HG03442 (cell line): ENCODE results near the gene TEAD3.
"Not testable (repeated sequence)": the region's sequence is repeated elsewhere in the genome, so short reads cannot be mapped to it uniquely, and the experiment has no call there.

Experiments used
- ATAC-seq: cut with Tn5 transposase; IDR thresholded peaks from one replicate; pipeline ENCODE4 v1.9.1; 2021; ENCODE audit warnings: mild to moderate bottlenecking, moderate library complexity; ENCODE audit not compliant: unreplicated experiment

Gene TEAD3

GRCh38 chr6:35452183-35453090, 44.4 kb downstream of the TEAD3 start, which contains the start of gene FANCE:
Gene FANCE (plus strand): TSS chr6:35452338. CDS start chr6:35452546, 208 bp downstream.
- ATAC-seq, result peak; percentile 90

- ATAC-seq, result no peak
Measured at GRCh38 chr6:35451354-35452182, 45.3 kb downstream of the TEAD3 start.

GRCh38 chr6:35449287-35449881, 47.5 kb downstream of the TEAD3 start:
- ATAC-seq, result no peak

GRCh38 chr6:35448191-35448590, 48.7 kb downstream of the TEAD3 start:
- no peak for ATAC-seq

GRCh38 chr6:35445691-35446090, 51.2 kb downstream of the TEAD3 start:
- ATAC-seq, result no peak

GRCh38 chr6:35443341-35444030, 53.4 kb downstream of the TEAD3 start:
- ATAC-seq, result no peak

- ATAC-seq, result no peak
Measured at GRCh38 chr6:35442693-35443092, 54.2 kb downstream of the TEAD3 start.

GRCh38 chr6:35441642-35442041, 55.2 kb downstream of the TEAD3 start:
- no peak for ATAC-seq

GRCh38 chr6:35441205-35441604, 55.7 kb downstream of the TEAD3 start:
- ATAC-seq, result no peak

GRCh38 chr6:35439308-35439707, 57.6 kb downstream of the TEAD3 start:
- no peak for ATAC-seq

- not testable (repeated sequence) for ATAC-seq
Measured at GRCh38 chr6:35438378-35439065, 58.4 kb downstream of the TEAD3 start.

GRCh38 chr6:35436071-35436857, 60.6 kb downstream of the TEAD3 start:
- no peak for ATAC-seq

GRCh38 chr6:35435074-35435837, 61.6 kb downstream of the TEAD3 start:
- no peak for ATAC-seq

- not testable (repeated sequence) for ATAC-seq
Measured at GRCh38 chr6:35432702-35433101, 64.2 kb downstream of the TEAD3 start.

GRCh38 chr6:35432291-35432690, 64.6 kb downstream of the TEAD3 start:
- ATAC-seq, result no peak

GRCh38 chr6:35429463-35429862, 67.4 kb downstream of the TEAD3 start:
- no peak for ATAC-seq

GRCh38 chr6:35428421-35429149, 68.3 kb downstream of the TEAD3 start:
- ATAC-seq, result no peak

- ATAC-seq, result no peak
Measured at GRCh38 chr6:35427851-35428321, 69.0 kb downstream of the TEAD3 start.
